Measurements from ENCODE around the gene MAPK4.
"Not testable (repeated sequence)": the region's sequence is repeated elsewhere in the genome, so short reads cannot be mapped to it uniquely, and the experiment has no call there.

GRCh38 chr18:50551651-50552050 is 8.2 kb upstream of the MAPK4 start:
- TF ChIP-seq CTCF, POLR2A (IDR thresholded peaks at IDR 0.05): not testable (repeated sequence)

All from uterus (tissue), 2 donors.